Activated CD8-positive, alpha-beta memory T cell treated with anti-CD3 and anti-CD28 coated beads, Interleukin-2, amount 50 U/mL, for 48 hours (primary cell): ENCODE data around the gene S100A5.
"Not testable (repeated sequence)": the region's sequence is repeated elsewhere in the genome, so short reads cannot be mapped to it uniquely, and the experiment has no call there.

Experiments
- DNase-seq: peaks from one replicate; pipeline ENCODE4 v3.0.0-alpha.2; 2020

S100A5 gene

DNA sequence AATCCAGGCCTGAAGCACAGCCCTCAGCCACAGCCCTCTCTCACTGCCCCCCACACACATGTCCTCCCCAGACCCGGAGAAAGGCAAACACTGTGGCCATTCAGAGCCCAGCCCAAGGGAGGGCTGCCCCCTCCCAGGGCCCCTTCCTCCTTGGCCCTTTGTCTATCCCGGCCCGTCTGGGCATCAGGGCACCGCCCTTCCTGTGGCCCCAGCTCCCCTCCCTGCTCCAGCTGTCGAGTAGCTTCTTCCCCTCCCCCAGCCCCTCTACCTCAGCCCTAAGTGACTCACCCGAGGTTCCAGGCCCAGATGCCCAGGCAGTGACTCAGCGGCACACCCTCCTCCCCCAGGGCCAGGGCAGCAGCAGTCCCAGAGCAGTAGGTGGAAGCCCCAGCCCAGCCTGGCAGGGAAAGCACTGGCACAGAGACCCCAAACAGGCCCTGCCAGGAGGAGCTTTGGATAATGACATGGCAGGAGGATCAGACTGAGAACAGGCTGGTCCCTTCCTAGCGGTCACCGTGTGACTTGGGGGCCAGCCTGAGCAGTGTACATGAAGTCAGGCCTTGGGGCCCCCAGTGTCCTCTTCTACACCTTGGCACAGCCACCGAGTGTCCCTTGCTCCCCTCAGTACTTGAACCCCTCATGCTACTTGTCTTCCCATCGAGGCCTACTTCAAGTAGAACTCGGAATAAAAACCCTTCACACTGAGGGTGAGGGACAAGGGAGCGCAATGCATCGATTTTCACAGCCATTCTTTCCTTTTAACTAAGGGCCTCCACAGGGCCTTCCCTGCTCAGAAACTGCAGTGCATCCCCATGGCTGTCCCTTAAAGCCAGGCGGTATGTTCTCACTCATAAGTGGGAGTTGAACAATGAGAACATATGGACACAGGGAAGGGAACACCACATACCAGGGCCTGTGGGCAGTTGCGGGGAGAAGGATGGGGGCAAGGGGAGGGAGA is 26.0 kb upstream of the S100A5 start:
- DNase-seq, result peak; percentile 89

DNA sequence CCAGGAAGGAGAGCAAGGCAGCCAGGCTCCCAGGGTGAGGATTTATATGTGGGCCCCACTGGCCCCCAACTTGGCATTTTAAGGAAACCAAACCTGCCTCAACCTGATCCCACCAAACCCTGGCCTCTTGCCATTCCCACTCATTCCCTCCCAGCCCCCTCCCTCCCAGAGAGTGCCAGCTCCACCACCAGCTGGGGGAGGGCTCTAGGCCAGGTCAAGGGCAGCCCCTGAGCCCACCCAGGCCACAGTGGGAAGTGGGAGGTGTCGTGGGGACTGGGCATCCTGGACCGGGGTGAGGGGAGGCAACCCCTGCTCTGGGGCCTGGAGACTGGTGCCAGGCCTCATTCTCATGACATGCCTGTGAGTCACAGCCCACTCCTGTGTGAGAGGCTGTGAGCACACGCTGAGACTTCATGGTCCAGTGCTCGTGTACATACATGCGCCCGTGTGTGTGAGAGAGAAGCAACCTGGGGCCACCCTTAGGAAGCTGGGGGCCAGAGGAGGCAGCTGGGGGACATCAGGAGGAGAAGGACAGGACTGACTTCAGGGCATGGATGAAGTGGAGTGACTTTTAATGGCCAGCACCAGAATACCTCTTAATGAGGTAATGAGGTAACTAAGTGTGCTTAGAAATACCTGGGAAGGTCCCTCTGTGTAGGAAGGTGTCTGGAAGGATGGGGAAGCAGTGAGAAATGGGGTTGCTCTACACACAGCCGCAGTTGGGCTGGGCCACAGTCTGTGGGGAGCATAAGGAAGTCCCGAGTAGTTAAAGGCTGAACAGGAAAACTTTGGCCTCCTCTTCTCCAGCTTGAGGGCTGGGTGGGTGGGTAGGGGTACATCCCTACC is 25.0 kb upstream of the S100A5 start, which contains the start of gene S100A2:
Gene S100A2 (minus strand): TSS at position 316 of the 846 bp plus-strand sequence. CDS start 1,967 bp downstream, outside the sequence.
- DNase-seq, result peak; percentile 79

DNA sequence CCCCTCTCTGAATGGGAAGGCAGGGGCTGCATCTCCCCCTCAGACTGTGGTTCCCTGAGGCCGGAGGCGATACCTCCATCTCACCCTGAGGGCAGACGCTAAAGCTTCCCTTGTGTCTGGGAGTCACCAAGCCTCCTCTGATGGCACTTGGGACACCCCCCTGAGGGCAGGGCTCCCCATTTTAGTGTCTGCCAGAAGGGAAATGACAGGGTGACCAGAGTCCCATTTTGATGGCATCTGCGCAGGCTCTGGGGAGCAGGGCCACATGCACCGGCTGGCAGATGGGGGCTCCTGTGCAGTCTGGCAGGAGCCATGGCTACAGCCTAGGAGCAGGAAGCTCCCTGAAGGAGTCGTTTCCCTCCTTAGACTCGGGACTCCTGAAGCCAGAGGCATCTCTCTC is 23.3 kb upstream of the S100A5 start:
- no peak for DNase-seq

DNA sequence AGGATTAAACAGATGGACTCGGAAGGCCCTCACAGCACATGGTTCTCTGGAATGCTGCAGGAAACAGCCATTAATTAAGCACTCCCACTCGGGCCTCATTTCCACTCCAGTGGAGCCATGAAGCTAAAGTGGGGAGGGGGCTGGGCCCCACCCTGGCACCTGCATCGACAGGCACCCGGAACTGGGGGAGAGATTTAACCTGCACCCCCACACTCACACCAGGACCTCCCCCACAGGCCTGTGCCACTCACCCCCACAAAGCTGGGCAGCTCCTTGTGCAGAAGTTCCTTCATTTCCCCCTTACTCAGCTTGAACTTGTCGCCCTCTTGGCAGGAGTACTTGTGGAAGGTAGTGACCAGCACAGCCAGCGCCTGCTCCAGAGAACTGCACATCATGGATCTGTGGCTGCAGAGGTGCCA is 22.8 kb upstream of the S100A5 start:
- no peak for DNase-seq

DNA sequence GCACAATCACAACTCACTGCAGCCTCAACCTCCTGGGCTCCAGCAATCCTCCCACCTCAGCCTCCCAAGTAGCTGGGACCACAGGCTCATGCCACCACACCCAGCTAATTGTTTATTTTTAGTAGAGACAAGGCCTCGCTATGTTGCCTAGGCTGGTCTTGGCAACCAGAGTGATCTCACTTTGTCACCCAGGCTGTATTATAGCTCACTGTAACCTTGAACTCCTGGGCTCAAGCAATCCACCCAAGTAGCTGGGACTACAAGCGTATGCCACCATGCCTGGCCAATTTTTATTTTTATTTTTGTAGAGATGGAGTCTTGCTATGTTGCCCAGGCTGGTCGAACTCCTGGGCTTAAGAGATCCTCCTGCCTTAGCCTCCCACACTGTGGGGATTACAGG is 21.3 kb upstream of the S100A5 start:
- not testable (repeated sequence) for DNase-seq

DNA sequence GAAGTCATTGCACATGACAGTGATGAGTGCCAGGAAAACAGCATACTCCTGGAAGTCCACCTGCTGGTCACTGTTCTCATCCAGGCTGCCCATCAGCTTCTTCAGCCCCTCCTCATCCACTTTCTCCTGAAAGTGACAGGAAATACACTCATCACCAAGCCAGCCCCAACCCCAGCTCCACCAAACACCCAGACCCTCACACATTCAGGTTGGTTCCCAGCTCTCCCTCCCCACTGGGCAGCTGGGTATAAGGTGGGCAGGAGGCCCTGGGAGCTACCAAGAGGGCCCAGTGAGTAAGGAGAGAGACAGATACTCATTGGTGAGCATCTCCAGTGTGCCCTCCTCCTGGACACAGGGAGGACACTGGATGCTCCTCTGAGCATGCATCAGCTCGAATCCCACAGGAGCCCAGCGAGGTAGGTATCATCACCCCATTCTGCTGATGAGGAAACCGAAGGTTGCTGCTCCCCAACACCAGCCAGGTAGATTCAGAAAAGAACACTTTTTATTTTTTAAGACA is 20.8 kb upstream of the S100A5 start:
- no peak for DNase-seq

DNA sequence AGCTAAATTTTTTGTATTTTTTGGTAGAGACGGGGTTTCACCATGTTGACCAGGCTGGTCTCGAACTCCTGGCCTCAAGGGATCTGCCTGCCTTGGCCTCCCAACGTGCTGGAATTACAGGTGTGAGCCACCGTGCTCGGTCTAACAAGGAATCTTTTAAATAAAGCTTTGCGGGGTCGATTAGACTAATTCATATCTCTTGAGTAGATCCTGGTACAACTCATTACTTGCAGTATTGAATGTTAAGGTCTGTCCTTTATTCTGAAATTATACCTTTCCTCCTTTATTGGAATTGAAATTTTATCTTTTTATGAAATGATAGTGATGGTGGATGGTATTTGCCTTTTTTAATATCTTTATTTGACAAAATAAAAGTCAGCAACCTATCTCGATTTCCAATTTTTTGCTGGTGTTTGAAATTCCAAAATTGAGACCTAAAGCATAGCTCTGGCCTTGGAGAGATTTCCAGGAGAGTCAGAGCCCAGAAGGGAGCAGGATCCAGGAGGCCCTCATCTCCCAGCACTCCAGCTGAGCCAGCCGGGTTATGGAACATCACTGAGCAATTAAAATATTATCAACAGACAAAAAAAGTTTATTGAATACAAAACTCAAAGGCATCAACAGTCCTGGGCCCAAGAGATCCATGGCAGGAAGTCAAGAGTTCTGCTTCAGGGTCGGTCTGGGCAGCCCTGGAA is 20.2 kb upstream of the S100A5 start:
- DNase-seq, result no peak

DNA sequence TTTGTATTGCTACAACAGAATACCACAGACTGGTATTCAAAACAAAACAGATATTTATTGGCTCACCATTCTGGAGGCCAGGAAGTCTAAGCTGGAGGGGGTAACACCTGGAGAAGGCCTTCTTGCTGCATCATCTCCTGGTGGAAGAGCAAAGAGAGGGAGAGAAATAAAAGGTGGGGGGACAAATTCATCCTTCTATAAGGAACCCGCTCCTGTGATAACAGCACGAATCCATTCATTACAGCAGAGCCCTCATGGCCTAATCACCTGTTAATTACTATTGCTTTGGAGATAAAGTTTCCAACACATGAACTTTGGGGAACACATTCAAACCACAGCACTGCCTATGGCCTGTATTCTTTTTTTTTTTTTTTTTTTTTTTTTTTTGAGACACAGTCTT is 19.5 kb upstream of the S100A5 start:
- no peak for DNase-seq

DNA sequence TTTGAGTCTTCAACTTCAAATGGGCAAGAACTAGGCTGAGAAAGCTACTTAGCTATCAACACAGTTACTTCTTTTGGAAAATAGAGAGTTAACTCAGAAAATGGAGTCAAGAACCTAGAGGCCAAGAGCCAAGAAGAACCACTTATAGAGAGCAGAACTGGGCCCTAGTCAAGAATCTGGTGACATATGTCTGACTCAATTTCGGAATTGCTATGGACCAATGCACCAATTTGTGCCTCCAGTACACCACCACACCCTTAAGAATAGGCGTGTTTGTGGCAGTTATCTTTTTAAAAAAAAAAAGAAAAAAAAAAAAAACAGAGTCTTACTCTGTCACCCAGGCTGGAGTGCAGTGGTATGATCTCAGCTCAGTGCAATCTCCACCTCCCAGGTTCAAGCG is 17.1 kb upstream of the S100A5 start:
- DNase-seq, result no peak

- no peak for DNase-seq
Measured at GRCh38 chr1:153556348-153556747, 15.6 kb upstream of the S100A5 start.

- no peak for DNase-seq
Measured at GRCh38 chr1:153553830-153554541, 13.3 kb upstream of the S100A5 start.

GRCh38 chr1:153553096-153553495 is 12.4 kb upstream of the S100A5 start:
- no peak for DNase-seq

GRCh38 chr1:153552335-153552734 is 11.6 kb upstream of the S100A5 start:
- DNase-seq, result no peak

GRCh38 chr1:153550827-153551500 is 10.2 kb upstream of the S100A5 start:
- no peak for DNase-seq

DNA sequence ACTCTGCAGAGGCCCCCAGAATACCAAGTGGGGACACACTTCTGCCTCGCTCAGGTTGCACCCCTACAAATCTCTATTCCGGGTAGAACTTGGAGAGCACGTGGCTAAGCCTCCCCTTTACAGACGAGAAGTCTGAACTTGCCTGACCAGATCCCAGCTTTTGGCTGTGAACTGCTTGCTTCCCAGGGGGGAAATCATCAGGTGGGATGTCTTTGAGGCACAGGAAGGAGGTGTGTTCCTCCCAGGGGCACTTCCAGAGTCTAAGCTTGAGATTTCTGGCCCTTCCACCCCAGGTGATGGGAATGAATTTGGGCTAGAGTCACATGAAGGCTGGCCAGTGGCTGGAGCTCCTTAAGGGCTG is 9.6 kb upstream of the S100A5 start:
- DNase-seq, result no peak

GRCh38 chr1:153549741-153550397 is 9.1 kb upstream of the S100A5 start:
- no peak for DNase-seq

DNA sequence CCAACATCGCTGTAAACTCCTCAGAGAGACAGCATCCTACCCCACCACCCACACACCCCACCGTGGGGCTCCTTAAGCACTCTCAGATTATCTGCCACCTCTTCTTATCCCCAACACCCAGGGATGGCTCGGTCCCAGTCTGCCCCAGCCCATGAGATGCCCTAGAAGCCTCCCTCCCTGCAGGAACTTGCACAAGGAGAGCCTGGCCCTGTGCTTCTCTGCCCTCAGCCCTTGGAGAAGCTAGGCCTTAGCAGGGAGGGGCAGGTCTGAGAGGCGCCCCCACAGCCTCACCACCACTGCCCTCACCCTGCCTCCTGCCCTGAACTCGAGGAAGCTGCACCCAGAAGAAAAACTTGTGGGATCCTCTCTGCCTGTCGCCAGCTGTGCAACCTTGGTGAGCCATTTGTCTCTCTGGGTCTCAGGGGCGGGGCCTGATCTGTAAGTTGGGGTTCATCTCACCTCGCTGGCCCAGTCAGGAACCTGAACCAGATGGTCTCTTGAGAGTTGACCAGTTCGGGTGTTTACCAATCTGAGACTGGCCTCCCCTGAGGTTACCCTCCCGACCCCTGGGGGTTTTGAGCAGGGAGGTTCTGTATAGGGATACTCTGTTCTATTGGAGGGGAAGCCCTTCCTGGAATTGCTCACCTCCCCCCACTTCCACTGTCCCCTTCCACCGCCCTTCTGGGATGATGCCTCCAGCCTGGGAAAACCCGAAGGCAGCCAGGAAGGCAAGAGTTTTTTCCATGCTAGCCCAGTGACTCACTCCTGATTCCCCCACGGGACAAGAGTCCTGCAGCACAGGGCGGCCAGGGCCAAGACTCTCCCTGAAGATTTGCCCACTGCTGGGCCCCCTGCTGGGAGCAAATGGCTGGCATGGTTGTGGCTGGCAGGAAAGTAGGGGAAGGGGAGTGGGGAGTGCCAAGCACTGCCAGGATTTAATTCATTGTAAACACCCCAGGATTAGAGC is 8.3 kb upstream of the S100A5 start, which contains the start of gene S100A3:
Gene S100A3 (minus strand): TSS at position 537 of the 967 bp plus-strand sequence. CDS start 773 bp downstream, outside the sequence.
- no peak for DNase-seq

DNA sequence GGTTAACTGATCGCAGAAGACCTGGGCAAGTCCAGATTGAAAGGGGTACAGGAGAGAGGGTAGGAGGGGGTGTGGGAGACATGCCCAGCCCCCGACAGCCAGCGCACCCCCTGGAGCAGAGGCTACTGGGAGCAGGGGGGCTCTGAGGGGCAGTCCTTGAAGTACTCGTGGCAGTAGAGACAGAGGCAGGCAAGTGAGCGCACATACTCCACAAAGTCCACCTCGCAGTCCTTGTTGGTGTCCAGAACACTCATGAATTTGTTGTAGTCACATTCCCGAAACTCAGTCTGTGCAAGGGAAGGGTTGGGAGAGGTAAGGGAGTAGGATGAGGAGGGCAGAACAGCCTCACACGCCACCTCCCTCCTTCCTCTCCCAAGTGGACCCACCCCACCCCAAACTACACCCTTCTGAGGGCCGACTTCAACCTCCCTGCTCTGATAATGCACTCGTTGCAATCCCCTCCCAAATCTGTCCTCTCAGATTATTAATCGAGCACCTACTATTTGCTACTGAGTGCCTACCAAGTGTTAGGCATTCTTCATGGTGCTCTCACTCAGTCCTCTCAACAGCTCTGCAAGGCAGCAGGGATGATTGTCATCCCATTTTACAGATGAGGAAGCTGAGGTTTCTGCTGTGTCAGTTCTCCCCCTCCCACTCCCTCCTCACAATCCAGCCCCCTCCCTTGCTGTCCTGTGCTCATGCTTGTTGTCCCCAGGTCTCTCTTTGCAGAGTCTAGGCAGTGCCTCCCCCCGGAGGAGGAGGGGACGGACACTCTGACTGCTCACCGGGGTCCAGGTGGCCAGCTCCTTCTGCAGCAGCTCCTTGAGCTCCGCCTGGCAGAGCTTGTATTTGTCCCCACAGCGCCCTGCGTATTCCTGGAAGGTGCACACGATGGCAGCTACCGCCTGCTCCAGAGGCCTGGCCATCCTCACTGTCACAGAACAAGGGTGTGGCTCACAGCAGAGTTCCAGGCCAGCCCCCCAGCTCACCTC is 7.1 kb upstream of the S100A5 start:
- DNase-seq, result no peak
